Heart right ventricle (tissue), 16 donors: ENCODE measurements around the gene LDLR. TPM values are rescaled to one million over a fixed set of nuclear protein-coding genes. Genes with fewer than 3 reads are reported as not detected.

Experiments used
- ATAC-seq, 8 donors: fragments of 200-7000 bp; cut with Tn5 transposase; one replicate each; pipeline ENCODE4 v1.9.1; 2020; ENCODE audit warnings: mild to moderate bottlenecking in 8 of 8, moderate library complexity in 8 of 8, moderate number of reproducible peaks in 1 of 8
- DNase-seq, 2 donors: peaks; one replicate each; pipeline ENCODE4 v3.0.0-alpha.2; 2020
- H3K27ac ChIP-seq, 10 donors: fragments of 200-600 bp; sonication (generic) in 2 of 10; one replicate each; pipeline versions ENCODE4 v1.5.0 to v1.8.0; 2020 to 2022; ENCODE audit warnings: mild to moderate bottlenecking in 3 of 10
- H3K27me3 ChIP-seq, 7 donors: fragments of 200-600 bp; one replicate each; pipeline ENCODE4 v1.8.0; 2021 to 2022; ENCODE audit warnings: mild to moderate bottlenecking in 2 of 7
- H3K36me3 ChIP-seq, 9 donors: fragments of 200-600 bp; sonication (generic) in 1 of 9; one replicate each; pipeline versions ENCODE4 v1.5.0 to v1.8.0; 2020 to 2022; ENCODE audit warnings: mild to moderate bottlenecking in 2 of 9
- H3K4me1 ChIP-seq, 9 donors: fragments of 200-600 bp; sonication (generic) in 1 of 9; one replicate each; pipeline versions ENCODE4 v1.5.0 to v1.8.0; 2020 to 2022; ENCODE audit warnings: mild to moderate bottlenecking in 4 of 9
- H3K4me3 ChIP-seq, 10 donors: fragments of 200-600 bp; sonication (generic) in 2 of 10; one replicate each; pipeline versions ENCODE4 v1.5.0 to v1.8.0; 2020 to 2022; ENCODE audit warnings: mild to moderate bottlenecking in 7 of 10, moderate library complexity in 2 of 10
- H3K9me3 ChIP-seq, 11 donors: fragments of 200-600 bp in 10 of 11; sonication (generic) in 2 of 11; one replicate each; pipeline versions ENCODE4 v1.5.0 to v1.8.0; 2013 to 2022; ENCODE audit warnings: mild to moderate bottlenecking in 2 of 11, control low read depth in 1 of 11, moderate library complexity in 1 of 11
- CTCF ChIP-seq, 9 donors: fragments of 200-600 bp; sonication (generic) in 2 of 9; IDR thresholded peaks; one replicate each; pipeline versions ENCODE4 v1.5.0 to v1.8.0; 2021 to 2022; ENCODE audit warnings: antibody characterized with exemption in 9 of 9, mild to moderate bottlenecking in 5 of 9, moderate library complexity in 1 of 9
- WGBS, 2 donors: extraction: QIAGEN DNeasy Blood & Tissue Kit; methylation state at CpG; one replicate each; pipeline ENCODE4 v1.1.7; 2013; ENCODE audit warnings: inconsistent platforms in 1 of 2; 5-methylcytosine and 5-hydroxymethylcytosine counted together
- intact Hi-C, 10 donors: fragments of 100-400 bp; cut with DNase I; formaldehyde crosslinking; loops; one replicate each; pipeline versions ENCODE4 v1.11.1 to v1.14.2; 2022
- polyA plus RNA-seq, 2 donors: library from polyadenylated mRNA; stranded (reverse); fragments of 200-250 nt; gene quantifications; one replicate each; pipeline ENCODE4 v1.2.3, GENCODE V29; 2013
- total RNA-seq, 10 donors: library from RNA; stranded (reverse); fragmentation: NEBNext Ultra II Directional in 3 of 10; extraction: Animal tissue kit (Norgen Biotek cat#: 25700) in 3 of 10; gene quantifications; one replicate each; pipeline versions ENCODE4 v1.2.1 to v1.2.4, GENCODE V29; 2021 to 2023
- donor health status: Arrhythmogenic right ventricular cardiomyopathy.
- donor health status: ischemic (EF 13 %, LVEDD 7.1; RV severe dilation, severe dysfunction).
- donor health status: healthy with polysubstance abuse.
- donor health status: DM: no; HTN: yes; CAD: no.
- donor health status: DM: no; HTN: no; CAD: no.
- donor health status: ischemic (EF 25% LVEDD 6.9; RV normal size, moderate dysfunction).
- donor health status: ischemic (EF 25% LVEDD 5.7; RV mildly dilated, moderate dysfunction).
- donor health status: healthy.
- donor health status: DM: yes; HTN: yes; CAD: no.
- donor health status: Ischemic cardiomyopathy.
- donor health status: ischemic (EF 35%, LVEDD 5.7; RV mildly dilated, moderate dysfunction).
- donor health status: nonischemic (EF 11% LVEDD 7.7; RV severe dilation, severe dysfunction).
- donor health status: DM: yes; HTN: yes; CAD: no.
- donor health status: PGD.
- donor health status: ischemic (EF 29% LVEDD 5.4; RV normal size, mild dysfunction).
- donor health status: nonischemic (EF 23%, LVEDD 6.1; RV moderate dilation, normal function).

LDLR gene
- total and polyA plus RNA-seq, 12 donors: 4.5 to 76.1 (median 16.4) TPM

- DNase-seq (no peak), ATAC-seq (peak in 3 of 8 donors; percentile 1 to 12 (median 10))
- Histone ChIP-seq H3K27ac (peak overlapping the region; percentile 70 to 91 (median 83)), H3K9me3 (peaks cover 0 to 10% (median 0%) of the 10 kb centered on the region in 11 donors), H3K27me3 (no peaks in the 10 kb centered on the region), H3K36me3 (peaks cover 4 to 66% (median 50%) of the 10 kb centered on the region in 9 donors), H3K4me3 (peak overlapping the region in 1 of 10 donors; percentile 11), H3K4me1 (peaks cover 8 to 43% (median 31%) of the 10 kb centered on the region in 9 donors)
- TF ChIP-seq CTCF (IDR thresholded peaks at IDR 0.05): no peak
- intact Hi-C loops: loop anchor here in 1 of 10 donors (2.0 kb wide), 2 partner anchors 23 to 25 kb away; no protein-coding TSS in a partner anchor
- 78 to 80% methylated on average over 13 of the region's 13 CpGs for WGBS, 2 donors
Measured at GRCh38 chr19:11165486-11166030, 76.3 kb downstream of the LDLR start.

DNA sequence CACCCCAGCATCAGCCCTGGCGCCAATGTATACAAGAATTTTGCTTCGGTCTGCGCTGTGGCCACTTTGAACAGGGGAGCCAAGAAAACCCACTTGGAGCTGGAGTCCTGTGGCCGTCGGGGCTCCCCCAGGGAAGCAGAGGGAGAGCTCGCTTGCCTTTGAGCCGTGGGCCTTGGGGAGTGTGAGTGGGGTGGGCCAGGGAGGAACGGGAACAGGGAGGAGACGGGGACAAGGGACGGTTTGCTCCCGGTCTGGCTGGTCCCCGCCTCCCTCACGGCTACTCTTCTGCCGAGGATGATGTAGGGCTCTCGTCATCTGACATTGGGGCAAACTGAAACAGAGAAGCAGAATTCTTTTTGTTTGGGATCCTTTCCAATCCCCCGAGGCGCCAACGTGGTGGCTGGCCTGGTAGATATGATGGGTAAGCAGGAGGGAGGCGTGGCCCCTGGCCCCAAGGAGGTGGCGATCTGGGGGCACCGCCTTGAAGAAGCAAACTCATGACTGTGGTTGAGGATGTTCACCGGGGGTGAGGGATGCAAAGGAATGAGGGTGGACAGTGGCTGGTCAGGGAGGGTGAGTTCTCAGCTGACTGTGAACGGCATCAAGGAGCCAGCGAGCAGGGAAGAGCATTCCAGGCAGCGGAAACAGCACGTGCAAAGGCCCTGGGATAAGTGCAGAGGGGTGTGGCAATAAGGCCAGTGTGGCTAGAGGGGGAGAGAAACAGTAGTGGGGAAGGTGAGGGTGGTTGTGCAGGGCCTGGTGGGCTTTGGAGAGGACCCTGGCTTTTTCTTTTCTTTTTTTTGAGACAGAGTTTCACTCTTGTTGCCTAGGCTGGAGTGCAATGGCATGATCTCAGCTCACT lies 77.2 kb downstream of the LDLR start:
- peak in 1 of 2 donors; percentile 64 for DNase-seq
- ATAC-seq: peak in 7 of 8 donors; percentile 15 to 58 (median 31)
- peaks cover 0 to under 1% (median 0%) of the 10 kb centered on the region in 11 donors for H3K9me3 ChIP-seq

DNA sequence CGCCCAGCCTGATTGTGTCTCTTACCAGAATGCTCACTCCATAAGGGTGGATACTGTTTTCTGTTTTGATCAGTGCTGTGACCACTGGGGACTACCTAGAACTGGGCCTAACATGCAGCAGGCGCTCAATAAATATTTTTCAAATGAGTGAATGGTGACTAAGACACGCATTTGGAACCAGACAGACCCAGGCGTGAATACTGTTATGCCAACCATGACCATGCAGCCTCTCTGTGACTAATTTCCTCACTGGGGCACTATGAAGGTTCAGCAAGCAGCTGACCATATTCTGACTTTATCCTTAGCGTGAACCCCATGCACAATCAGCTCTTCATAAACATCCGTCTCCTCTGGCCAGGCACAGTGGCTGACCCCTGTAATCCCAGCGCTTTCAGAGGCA lies 79.3 kb downstream of the LDLR start:
- H3K27me3 ChIP-seq: no peaks in the 10 kb centered on the region
- no peak for TF ChIP-seq CTCF (IDR thresholded peaks at IDR 0.05)
- ATAC-seq (no peak), DNase-seq (no peak)
- intact Hi-C loops: no loop called here
- H3K9me3 ChIP-seq: no peaks in the 10 kb centered on the region
- H3K4me3 ChIP-seq: no peak overlapping the region
- WGBS, 2 donors: 94 to 95% methylated on average over 7 of the region's 7 CpGs
- H3K27ac ChIP-seq: peak overlapping the region in 3 of 10 donors; percentile 15 to 41 (median 16)
- peaks cover 14 to 93% (median 78%) of the 10 kb centered on the region in 9 donors for H3K36me3 ChIP-seq
- H3K4me1 ChIP-seq: peaks cover 8 to 43% (median 31%) of the 10 kb centered on the region in 9 donors

More for the DNA sequence above, 77.2 kb downstream of the LDLR start:
- peak overlapping the region; percentile 36 to 91 (median 83) for H3K27ac ChIP-seq
- H3K36me3 ChIP-seq: peaks cover 4 to 76% (median 58%) of the 10 kb centered on the region in 9 donors
- H3K4me3 ChIP-seq: no peak overlapping the region
- TF ChIP-seq CTCF (IDR thresholded peaks at IDR 0.05): no peak
- H3K4me1 ChIP-seq: peaks cover 8 to 46% (median 31%) of the 10 kb centered on the region in 9 donors
- intact Hi-C loops: no loop called here
- H3K27me3 ChIP-seq: no peaks in the 10 kb centered on the region
- 69 to 75% methylated on average over 26 of the region's 26 CpGs for WGBS, 2 donors

GRCh38 chr19:11169896-11170678 lies 80.8 kb downstream of the LDLR start:
- peak overlapping the region in 5 of 10 donors; percentile 0 to 53 (median 19) for H3K27ac ChIP-seq

More at GRCh38 chr19:11169896-11170678, 80.8 kb downstream of the LDLR start:
- DNase-seq: no peak
- peak in 1 of 8 donors; percentile 6 for ATAC-seq
- Histone ChIP-seq H3K9me3 (no peaks in the 10 kb centered on the region), H3K4me3 (no peak overlapping the region), H3K4me1 (peaks cover 5 to 28% (median 16%) of the 10 kb centered on the region in 9 donors), H3K27me3 (no peaks in the 10 kb centered on the region), H3K36me3 (peaks cover 14 to 100% (median 93%) of the 10 kb centered on the region in 9 donors)
- TF ChIP-seq CTCF (IDR thresholded peaks at IDR 0.05): no peak
- intact Hi-C loops: no loop called here
- WGBS, 2 donors: 75 to 82% methylated on average over 31 of the region's 31 CpGs
